A673 (cell line): ENCODE data around the gene CYP11A1. TPM values are rescaled to one million over a fixed set of nuclear protein-coding genes. Genes with fewer than 3 reads are reported as not detected.

Experiments used
- BruUV-seq: library from RNA; stranded (reverse); fragments of 400-500 nt; replicated peaks from 2 replicates; lab custom pipeline; 2021; lab: Mats Ljungman, UMichigan
- CTCF ChIA-PET: fragments of 300-600 bp; sonication (Branson Sonifier 250); formaldehyde crosslinking; loops from one replicate; lab custom pipeline; 2022; ENCODE audit warnings: antibody characterized with exemption; lab: Charles Lee
- POLR2A ChIA-PET: fragments of 300-600 bp; sonication (Branson Sonifier 250); formaldehyde crosslinking; loops from one replicate; lab custom pipeline; 2022; ENCODE audit warnings: antibody characterized with exemption; ENCODE audit not compliant: low non-redundant PET; lab: Charles Lee
- DNase-seq: peaks from one replicate; pipeline ENCODE4 v3.0.0-alpha.2; 2015; ENCODE audit warnings: low spot score
- H3K27ac ChIP-seq: fragments of 200-600 bp; sonication (generic); 2 replicates; pipeline ENCODE4 v1.5.1; 2016; ENCODE audit warnings: mixed run types, low read depth, mild to moderate bottlenecking, mixed read lengths, antibody characterized with exemption, low read length; ENCODE audit not compliant: poor library complexity, severe bottlenecking
- H3K27me3 ChIP-seq: fragments of 200-600 bp; sonication (generic); replicated peaks from 2 replicates; pipeline ENCODE4 v1.6.1; 2017; ENCODE audit warnings: mixed run types, low read depth, mild to moderate bottlenecking, mixed read lengths, antibody characterized with exemption, low read length; ENCODE audit not compliant: insufficient read depth, poor library complexity
- H3K36me3 ChIP-seq: fragments of 200-600 bp; sonication (generic); 2 replicates; pipeline ENCODE4 v1.6.1; 2016; ENCODE audit warnings: mixed run types, mild to moderate bottlenecking, mixed read lengths, antibody characterized with exemption, low read length; ENCODE audit not compliant: insufficient read depth, poor library complexity, severe bottlenecking
- H3K4me1 ChIP-seq: fragments of 200-600 bp; sonication (generic); 2 replicates; pipeline ENCODE4 v1.6.1; 2017; ENCODE audit warnings: mixed run types, mild to moderate bottlenecking, mixed read lengths, antibody characterized with exemption, low read length; ENCODE audit not compliant: insufficient read depth, poor library complexity, severe bottlenecking
- H3K4me3 ChIP-seq: fragments of 200-600 bp; sonication (generic); 2 replicates; pipeline ENCODE4 v1.5.1; 2016; ENCODE audit warnings: low read depth, mixed run types, mild to moderate bottlenecking, mixed read lengths, low read length; ENCODE audit not compliant: poor library complexity, severe bottlenecking
- H3K9me3 ChIP-seq: fragments of 200-600 bp; sonication (generic); 2 replicates; pipeline ENCODE4 v1.6.1; 2016; ENCODE audit warnings: mixed run types, low read depth, mild to moderate bottlenecking, mixed read lengths, antibody characterized with exemption, low read length; ENCODE audit not compliant: poor library complexity, severe bottlenecking
- CTCF ChIP-seq: fragments of 300-800, 200-600 bp; sonication (generic); conservative IDR thresholded peaks from 2 replicates; pipeline ENCODE4 v1.5.1; 2017; ENCODE audit warnings: low read depth, mild to moderate bottlenecking, antibody characterized with exemption, low read length, moderate library complexity, mixed read lengths
- EZH2 ChIP-seq: fragments of 200-600 bp; sonication (generic); IDR thresholded peaks from 2 replicates; pipeline ENCODE4 v1.6.1; 2017; ENCODE audit warnings: borderline replicate concordance, low read depth, mild to moderate bottlenecking, mixed read lengths, antibody characterized with exemption, low read length; ENCODE audit not compliant: poor library complexity, severe bottlenecking
- intact Hi-C: fragments of 100-400 bp; cut with micrococcal nuclease; formaldehyde crosslinking; loops from one replicate; pipeline ENCODE4 v1.10.0; 2022; ENCODE audit not compliant: unreplicated experiment
- total RNA-seq: library from RNA; stranded (reverse); gene quantifications from 2 replicates; pipeline ENCODE4 v1.2.3, GENCODE V29; 2021

The CYP11A1 gene
- total RNA-seq, 1 experiment from 2014 or later: not detected

GRCh38 chr15:74395319-74396145 is 28.1 kb upstream of the CYP11A1 start:
- H3K4me1 ChIP-seq: peaks cover 11% of the 10 kb centered on the region
- H3K36me3 ChIP-seq: no peaks in the 10 kb centered on the region
- H3K27me3 ChIP-seq: no peaks in the 10 kb centered on the region
- BruUV-seq: no TSS peak
- no peak overlapping the region for H3K27ac ChIP-seq
- POLR2A ChIA-PET: interaction anchor here (0.6 kb wide), 2 partner anchors 503 to 562 kb away, joined by 3 read pairs; no protein-coding TSS in a partner anchor
- H3K9me3 ChIP-seq: no peaks in the 10 kb centered on the region
- no peak for TF ChIP-seq EZH2
- TF ChIP-seq CTCF: no peak
- DNase-seq: no peak
- intact Hi-C loops: no loop called here
- no peak overlapping the region for H3K4me3 ChIP-seq
- CTCF ChIA-PET: interaction anchor here (1.0 kb wide), 1 partner anchor 13 kb away, joined by 3 read pairs; no protein-coding TSS in a partner anchor

- no peaks in the 10 kb centered on the region for H3K27me3 ChIP-seq
- ChIA-PET CTCF (no interaction called here), POLR2A (no interaction called here)
- H3K27ac ChIP-seq: no peak overlapping the region
- H3K36me3 ChIP-seq: no peaks in the 10 kb centered on the region
- no peak overlapping the region for H3K4me3 ChIP-seq
- no TSS peak for BruUV-seq
- DNase-seq: no peak
- no peaks in the 10 kb centered on the region for H3K9me3 ChIP-seq
- H3K4me1 ChIP-seq: no peaks in the 10 kb centered on the region
- no peak for TF ChIP-seq CTCF
- no peak for TF ChIP-seq EZH2
- intact Hi-C loops: no loop called here
Measured at GRCh38 chr15:74394090-74394846, 26.8 kb upstream of the CYP11A1 start.

GRCh38 chr15:74393423-74393822 is 26.0 kb upstream of the CYP11A1 start:
- H3K27me3 ChIP-seq: no peaks in the 10 kb centered on the region
- no peaks in the 10 kb centered on the region for H3K9me3 ChIP-seq
- CTCF ChIA-PET: no interaction called here
- intact Hi-C loops: no loop called here
- TF ChIP-seq EZH2: no peak
- no peak overlapping the region for H3K4me3 ChIP-seq
- BruUV-seq: no TSS peak
- H3K4me1 ChIP-seq: no peaks in the 10 kb centered on the region
- DNase-seq: no peak
- POLR2A ChIA-PET: no interaction called here
- no peak overlapping the region for H3K27ac ChIP-seq
- no peaks in the 10 kb centered on the region for H3K36me3 ChIP-seq
